Skeletal muscle satellite cell (primary cell): ENCODE results near the gene SCARF2.

ENCODE experiments used
- H3K27me3 ChIP-seq: 2 replicates; pipeline ENCODE4 v1.7.0; 2013; ENCODE audit warnings: low read length; ENCODE audit not compliant: control insufficient read depth, insufficient read depth
- H3K36me3 ChIP-seq: 2 replicates; pipeline ENCODE4 v1.7.0; 2013; ENCODE audit warnings: mild to moderate bottlenecking, control low read depth, low read length; ENCODE audit not compliant: insufficient read depth
- H3K4me1 ChIP-seq: 2 replicates; pipeline ENCODE4 v1.7.0; 2013; ENCODE audit warnings: low read length; ENCODE audit not compliant: control insufficient read depth, insufficient read depth
- H3K4me2 ChIP-seq: 2 replicates; pipeline ENCODE4 v1.7.0; 2013; ENCODE audit warnings: mild to moderate bottlenecking, low read length
- H3K4me3 ChIP-seq: 2 replicates; pipeline ENCODE4 v1.7.0; 2013; ENCODE audit warnings: low read length
- H3K9ac ChIP-seq: 2 replicates; pipeline ENCODE4 v1.7.0; 2013; ENCODE audit warnings: mild to moderate bottlenecking, low read depth, low read length, moderate library complexity
- H3K9me3 ChIP-seq: replicated peaks from 2 replicates; pipeline ENCODE4 v1.7.0; 2013; ENCODE audit warnings: mild to moderate bottlenecking, control low read depth, low read length

The SCARF2 gene

DNA sequence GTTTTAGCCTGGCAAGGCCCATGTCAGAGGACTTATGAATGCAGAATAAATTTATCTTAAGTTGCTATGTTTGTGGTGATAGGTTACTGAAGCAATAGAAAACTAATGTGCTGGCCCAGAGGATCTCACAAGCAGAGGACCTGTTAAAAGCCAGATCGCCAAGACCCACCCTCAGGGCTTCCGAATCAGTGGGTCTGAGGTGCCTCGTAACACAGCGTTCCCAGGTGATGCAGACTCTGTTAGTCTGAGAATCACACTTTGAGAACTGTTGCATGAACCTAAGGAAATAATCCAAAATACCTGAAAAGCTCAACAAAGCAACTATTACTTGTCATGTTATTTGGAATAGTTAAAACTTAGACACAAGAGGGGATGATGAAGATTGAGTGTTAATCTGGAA lies 6.7 kb upstream of the SCARF2 start:
- Histone ChIP-seq H3K4me3 (no peak overlapping the region), H3K9me3 (no peaks in the 10 kb centered on the region), H3K27me3 (no peaks in the 10 kb centered on the region), H3K4me1 (no peaks in the 10 kb centered on the region), H3K36me3 (peaks cover 13% of the 10 kb centered on the region), H3K9ac (no peak overlapping the region), H3K4me2 (no peak overlapping the region)

DNA sequence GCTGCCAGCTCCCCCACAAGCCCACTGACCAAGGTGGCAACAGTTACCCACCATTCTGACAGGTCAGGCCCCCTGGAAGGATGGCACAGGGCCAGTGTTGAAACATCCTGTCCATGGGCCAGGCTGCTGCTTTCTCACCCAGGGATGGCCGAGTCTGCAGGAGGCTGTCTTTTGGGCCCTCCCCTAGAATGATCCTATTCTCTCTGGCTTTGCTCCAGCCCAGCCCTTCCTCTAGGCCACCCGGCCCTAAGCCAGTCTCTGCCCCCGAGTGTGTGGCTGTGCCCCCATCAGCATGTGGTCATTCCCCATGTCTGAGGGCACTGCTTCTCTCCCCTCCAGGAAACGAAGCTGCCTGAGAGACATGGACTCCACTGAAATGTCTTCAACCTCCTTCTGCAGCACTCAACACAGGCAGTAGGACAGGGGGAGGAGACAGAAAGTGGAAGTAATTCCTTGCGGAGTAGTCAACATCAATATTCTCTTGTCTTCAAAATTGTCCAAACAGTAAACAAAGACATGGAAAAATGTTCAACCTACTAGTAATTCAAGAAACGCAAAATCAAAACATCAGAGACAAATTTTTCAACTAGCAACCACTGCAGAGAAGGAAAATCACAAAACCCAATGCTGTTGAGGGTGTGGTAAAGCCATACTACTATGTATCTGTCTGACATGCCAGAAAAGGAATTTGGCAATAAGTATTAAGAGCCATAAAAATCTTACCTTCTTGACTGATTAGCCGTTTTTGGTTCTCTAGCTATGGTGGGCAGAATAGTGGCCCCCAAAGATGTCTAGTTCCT lies 5.1 kb upstream of the SCARF2 start:
- H3K27me3 ChIP-seq = no peaks in the 10 kb centered on the region
- H3K4me3 ChIP-seq = no peak overlapping the region
- no peak overlapping the region for H3K9ac ChIP-seq
- H3K4me1 ChIP-seq = peaks cover 5% of the 10 kb centered on the region
- H3K9me3 ChIP-seq = no peaks in the 10 kb centered on the region
- H3K4me2 ChIP-seq = no peak overlapping the region
- H3K36me3 ChIP-seq = peaks cover 13% of the 10 kb centered on the region

DNA sequence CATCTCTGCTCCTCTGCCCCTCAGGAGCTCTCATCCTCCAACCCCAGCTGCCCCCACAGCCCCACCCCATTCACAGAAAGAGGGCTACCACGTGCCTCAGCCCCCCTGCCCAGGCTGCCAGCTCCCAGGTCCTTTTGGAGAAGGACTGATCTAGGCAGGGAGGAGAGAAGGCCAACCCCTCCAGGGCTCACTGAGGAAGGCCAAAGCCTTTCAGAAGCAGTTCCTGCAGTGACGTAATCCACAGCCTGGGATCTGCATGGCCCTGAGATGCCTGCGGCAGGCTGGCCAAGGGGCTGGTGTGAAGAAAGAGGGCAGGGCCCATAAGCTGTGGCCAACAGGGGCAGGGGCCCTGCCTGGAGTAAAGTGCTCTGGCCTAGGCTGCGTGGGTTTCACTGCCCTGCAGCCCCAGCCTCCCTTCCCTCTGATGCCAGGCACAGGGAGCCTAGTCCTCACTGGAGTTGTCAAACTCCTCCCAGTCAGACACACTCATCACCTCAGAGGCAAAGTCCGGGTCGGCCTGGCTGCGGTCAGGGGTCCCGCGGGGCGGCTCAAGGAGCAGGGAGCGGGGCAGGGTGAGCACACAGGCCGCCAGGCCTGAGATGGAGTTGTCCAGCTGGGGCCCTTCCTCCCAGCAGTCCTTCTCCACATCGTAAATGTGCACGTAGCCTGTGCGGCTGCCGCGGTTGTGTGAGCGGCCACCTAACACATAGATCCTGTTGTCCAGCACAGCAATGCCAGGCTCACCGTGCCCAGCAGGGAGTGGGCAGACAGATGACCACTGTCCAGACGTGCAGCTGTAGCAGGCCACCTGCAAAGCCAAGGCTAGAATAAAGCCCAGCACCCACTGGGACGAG lies 4.2 kb upstream of the SCARF2 start:
- Histone ChIP-seq H3K27me3 (no peaks in the 10 kb centered on the region), H3K4me1 (peaks cover 5% of the 10 kb centered on the region)

DNA sequence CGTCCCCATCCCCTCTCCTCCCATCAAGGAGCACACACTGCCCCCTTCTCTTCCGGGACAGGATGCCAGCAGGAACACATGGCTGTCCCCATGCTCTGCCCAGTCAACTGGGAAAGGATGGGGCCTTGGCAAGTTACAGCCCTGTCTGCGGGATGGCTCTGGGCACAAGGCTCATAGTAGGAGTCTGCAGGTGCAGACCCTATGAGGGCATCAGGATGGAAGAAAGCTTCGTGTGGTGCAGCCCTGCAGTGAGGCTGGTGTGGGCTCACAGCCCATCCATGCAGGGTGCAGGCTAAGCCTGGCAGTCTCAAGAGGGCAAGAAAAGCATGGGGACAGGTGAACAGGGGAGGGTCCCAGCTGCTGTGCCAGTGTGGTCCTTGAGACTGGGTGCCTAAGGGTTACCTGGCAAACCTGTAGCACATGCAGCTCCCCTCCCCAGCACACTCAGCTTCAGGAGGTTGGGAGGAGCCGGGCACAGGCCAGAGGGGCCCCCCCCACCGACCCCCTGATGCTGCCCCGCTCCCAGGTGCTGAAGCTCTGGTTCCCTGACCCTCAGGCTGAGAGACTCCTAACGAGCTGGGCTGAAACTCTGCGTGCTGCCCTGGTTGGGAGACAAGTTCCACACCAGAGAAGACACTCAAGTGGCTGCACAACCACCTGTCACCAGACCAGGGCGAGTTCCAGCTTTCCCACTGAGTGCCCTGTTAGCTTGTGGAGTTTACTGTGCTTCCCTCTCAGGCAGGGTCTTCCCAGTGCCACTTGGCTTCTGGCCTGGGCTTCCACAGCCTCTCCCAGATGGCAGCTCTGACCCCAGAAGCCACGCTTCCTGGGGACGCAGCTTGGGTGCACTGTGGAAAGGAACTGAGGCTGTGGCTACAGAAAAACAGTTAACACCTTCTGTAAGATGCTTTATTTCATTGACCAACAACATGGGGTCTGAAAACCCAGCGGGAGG lies 3.3 kb upstream of the SCARF2 start:
- Histone ChIP-seq H3K9me3 (no peaks in the 10 kb centered on the region), H3K4me2 (no peak overlapping the region), H3K27me3 (no peaks in the 10 kb centered on the region), H3K4me3 (no peak overlapping the region), H3K4me1 (peaks cover 7% of the 10 kb centered on the region), H3K36me3 (peaks cover 8% of the 10 kb centered on the region), H3K9ac (no peak overlapping the region)

More for the DNA sequence above, 4.2 kb upstream of the SCARF2 start:
- Histone ChIP-seq H3K4me3 (no peak overlapping the region), H3K4me2 (no peak overlapping the region), H3K9me3 (no peaks in the 10 kb centered on the region), H3K9ac (no peak overlapping the region), H3K36me3 (peaks cover 13% of the 10 kb centered on the region)

DNA sequence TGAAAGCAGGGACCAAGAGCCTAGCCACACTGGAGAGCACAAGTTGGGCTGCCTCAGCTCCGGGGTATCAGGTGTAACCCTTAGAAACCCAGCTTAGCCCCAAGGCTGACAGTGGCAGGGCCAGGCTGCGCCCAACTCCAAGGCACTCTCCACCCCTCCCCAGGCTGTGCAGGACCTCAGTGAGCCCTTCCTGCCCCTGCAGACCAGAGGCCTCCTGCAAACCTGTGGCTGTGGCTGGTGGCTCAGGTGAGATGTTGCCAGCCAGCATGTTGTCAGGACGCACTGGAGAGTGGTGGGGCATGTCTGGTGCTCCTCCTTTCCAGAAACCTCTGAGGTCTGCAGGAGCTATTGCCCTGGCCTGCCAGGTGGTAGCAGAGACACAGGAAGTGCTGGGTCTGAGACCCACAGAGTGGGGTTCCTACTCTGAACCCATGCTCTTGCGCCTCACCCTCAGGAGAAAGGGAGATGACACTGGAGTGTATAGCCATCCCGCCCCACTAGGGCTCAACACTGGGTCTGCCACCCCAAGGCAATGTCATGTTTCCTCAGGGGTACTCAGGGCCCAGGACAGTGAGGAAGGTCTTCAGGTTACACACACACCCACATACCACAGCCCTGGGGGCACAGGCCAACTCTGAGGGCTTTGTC lies 2.4 kb upstream of the SCARF2 start:
- Histone ChIP-seq H3K9me3 (no peaks in the 10 kb centered on the region), H3K36me3 (peaks cover 7% of the 10 kb centered on the region), H3K4me2 (no peak overlapping the region), H3K4me3 (no peak overlapping the region), H3K27me3 (no peaks in the 10 kb centered on the region), H3K4me1 (peaks cover 13% of the 10 kb centered on the region), H3K9ac (no peak overlapping the region)

DNA sequence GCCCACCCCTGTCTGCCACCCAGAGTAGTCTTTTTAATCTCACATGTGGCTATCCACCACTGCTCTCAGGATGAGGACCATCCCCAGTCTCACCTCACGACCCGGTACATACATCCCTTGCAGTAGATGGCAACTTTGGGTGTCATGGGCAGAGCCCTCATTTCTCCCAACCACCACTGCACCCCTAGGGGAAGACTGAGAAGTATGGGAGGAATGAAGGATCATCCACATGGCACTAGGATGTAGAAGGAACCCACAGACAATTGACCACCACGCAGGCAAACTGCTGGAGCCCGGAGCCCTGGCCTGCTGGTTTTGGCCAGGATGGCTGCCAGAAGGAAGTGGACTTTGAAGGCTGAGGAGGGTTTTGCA lies 1.9 kb upstream of the SCARF2 start:
- no peaks in the 10 kb centered on the region for H3K9me3 ChIP-seq
- H3K4me1 ChIP-seq = peaks cover 13% of the 10 kb centered on the region
- peaks cover 6% of the 10 kb centered on the region for H3K36me3 ChIP-seq
- no peak overlapping the region for H3K4me2 ChIP-seq
- H3K27me3 ChIP-seq = no peaks in the 10 kb centered on the region
- no peak overlapping the region for H3K4me3 ChIP-seq
- H3K9ac ChIP-seq = no peak overlapping the region

DNA sequence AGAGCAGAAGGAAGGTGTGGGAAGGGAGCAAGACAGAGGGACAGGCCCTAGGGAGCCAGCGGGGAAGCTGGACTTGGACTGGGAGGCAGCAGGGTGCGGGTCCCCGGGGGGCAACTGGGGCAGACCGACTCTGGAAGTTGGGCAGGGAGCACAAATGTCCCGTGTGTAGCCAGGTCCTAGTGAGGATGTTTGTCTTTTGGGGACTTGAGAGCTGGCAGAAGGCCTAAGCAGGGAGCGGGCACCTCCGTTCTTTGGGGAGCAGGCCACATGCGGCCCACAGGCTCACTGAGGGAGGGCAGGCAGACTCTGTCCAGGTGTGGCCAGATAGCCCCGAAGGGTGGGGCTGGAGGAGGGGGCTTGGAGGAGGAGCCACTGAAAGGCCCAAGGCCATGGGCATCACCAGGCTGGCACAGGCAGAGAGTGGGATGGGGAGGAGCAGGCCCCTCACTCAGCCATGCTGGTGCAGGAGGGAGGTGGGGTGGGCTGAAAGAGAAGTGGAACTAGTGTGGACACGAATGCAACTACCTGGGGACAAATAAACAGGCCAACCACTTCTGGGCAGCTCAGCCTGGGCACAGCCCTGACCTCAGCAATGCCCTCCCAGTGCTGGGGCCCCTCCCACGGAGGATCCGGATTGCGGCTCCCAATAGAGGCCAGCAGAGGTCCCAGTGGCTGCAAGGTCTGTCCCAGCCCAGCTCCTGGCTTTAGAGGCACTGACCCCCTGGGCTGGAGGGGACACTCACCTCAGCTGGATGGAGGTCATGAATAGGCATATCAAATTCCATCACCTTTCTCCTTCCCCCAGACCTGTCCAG lies 1.3 kb upstream of the SCARF2 start:
- Histone ChIP-seq H3K4me2 (no peak overlapping the region), H3K4me3 (no peak overlapping the region), H3K36me3 (no peaks in the 10 kb centered on the region), H3K27me3 (no peaks in the 10 kb centered on the region), H3K9ac (no peak overlapping the region), H3K4me1 (peaks cover 13% of the 10 kb centered on the region), H3K9me3 (no peaks in the 10 kb centered on the region)

DNA sequence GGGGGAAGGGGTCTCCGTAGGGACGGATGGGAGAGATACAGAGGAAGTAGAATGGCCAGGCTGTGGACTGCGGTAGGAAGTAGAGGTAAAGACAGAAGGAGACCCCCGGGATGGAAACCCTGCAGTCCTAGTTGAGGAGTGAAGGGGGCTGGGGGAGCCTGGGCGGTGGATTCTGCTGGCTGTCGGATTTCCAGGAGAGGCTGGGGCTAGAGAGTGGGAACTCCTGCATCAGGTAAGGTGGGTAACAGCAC lies 727 bp upstream of the SCARF2 start:
- Histone ChIP-seq H3K27me3 (no peaks in the 10 kb centered on the region), H3K36me3 (no peaks in the 10 kb centered on the region), H3K9ac (peak overlapping the region; percentile 84), H3K4me1 (peaks cover 13% of the 10 kb centered on the region), H3K4me3 (peak overlapping the region; percentile 96), H3K9me3 (no peaks in the 10 kb centered on the region), H3K4me2 (peak overlapping the region; percentile 94)

DNA sequence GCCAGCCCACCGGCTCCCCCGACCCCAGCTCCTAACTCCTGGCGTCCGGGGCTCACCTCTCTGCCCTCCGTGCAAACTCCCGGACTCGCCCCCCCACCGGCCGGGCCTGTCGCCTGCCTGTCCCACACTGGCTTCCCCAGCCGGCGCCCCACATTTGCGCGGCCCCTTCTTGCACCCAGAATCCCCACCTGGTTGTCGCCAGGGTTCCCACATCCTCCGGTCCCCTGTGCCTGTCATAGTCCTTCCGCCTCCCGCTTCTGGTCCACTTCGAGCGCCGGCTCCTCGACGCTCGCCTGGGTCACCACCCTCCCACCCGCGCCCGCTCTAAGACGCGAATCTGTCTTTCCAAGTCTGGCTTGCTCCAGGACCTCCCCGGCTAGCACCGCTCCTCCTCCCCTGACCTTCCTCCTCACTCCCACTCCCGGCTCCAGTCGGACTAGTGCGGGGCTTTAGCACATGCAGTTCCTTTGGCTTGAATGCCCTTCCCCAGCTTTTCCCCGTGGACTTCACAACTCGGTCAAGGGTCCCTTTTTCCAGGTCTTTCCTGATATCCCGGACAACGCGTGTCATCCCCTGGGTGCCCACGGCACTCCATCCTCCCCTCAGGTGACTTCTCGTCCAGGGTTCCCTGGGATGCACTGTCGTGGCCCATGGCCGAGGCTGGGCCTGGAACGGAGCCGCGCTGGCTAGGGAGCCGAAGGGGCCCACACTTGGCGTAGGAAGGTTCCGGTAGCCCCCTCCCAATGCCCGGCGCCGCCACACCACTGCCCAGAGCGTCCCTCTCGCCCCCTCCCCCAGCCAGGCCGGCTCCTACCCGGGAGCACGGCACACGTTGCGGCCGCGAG lies 635 bp downstream of the SCARF2 start:
- H3K36me3 ChIP-seq = no peaks in the 10 kb centered on the region
- no peaks in the 10 kb centered on the region for H3K27me3 ChIP-seq
- H3K4me2 ChIP-seq = peak overlapping the region; percentile 94
- H3K9ac ChIP-seq = peak overlapping the region; percentile 84
- peaks cover 13% of the 10 kb centered on the region for H3K4me1 ChIP-seq
- H3K4me3 ChIP-seq = peak overlapping the region; percentile 96
- no peaks in the 10 kb centered on the region for H3K9me3 ChIP-seq

DNA sequence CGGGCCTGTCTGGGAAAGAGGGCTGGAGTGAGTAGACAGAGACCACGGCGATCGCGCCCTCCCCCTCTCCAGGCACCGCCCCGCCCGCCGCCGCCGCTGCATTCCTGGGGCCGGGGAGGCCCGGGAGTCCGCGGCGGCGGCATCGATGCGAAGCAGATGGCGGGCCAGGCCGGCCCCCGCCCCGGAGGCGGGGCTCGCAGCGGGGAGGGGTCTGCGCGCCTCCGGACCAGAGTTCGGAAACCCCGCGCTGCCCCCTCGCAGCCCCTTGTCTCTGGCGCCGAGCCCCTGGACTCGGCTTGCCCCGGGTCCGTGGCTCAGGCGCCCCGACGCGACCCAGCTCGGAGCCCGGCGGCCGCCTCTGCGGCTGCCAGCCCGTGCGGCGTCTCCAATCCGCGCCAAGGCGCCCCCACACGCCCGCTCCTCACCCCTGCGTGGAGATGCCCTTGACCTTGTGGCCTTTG lies 1.3 kb downstream of the SCARF2 start:
- H3K36me3 ChIP-seq = no peaks in the 10 kb centered on the region
- peak overlapping the region; percentile 94 for H3K4me2 ChIP-seq
- H3K9me3 ChIP-seq = no peaks in the 10 kb centered on the region
- H3K4me3 ChIP-seq = peak overlapping the region; percentile 96
- H3K4me1 ChIP-seq = peaks cover 14% of the 10 kb centered on the region
- H3K9ac ChIP-seq = peak overlapping the region; percentile 84
- H3K27me3 ChIP-seq = no peaks in the 10 kb centered on the region
